BLaER1 treated with 17β-estradiol and CSF1 and Interleukin-3, amounts not matched to agents 10 nM and 100 nM (cell line): Measurements from ENCODE around the gene GIMAP5.
A peak's percentile ranks its signal among the peaks of the same experiment; 100 is the strongest.

Experiments used
- H3K27ac ChIP-seq, 11 experiments: shearing (Covaris generic); formaldehyde crosslinking; 2 replicates each; pipeline ENCODE4 v1.8.1; 2022
- H3K27me3 ChIP-seq, 11 experiments: shearing (Covaris generic); formaldehyde crosslinking; 2 replicates each; pipeline ENCODE4 v1.8.1; 2022
- H3K36me3 ChIP-seq, 11 experiments: shearing (Covaris generic); formaldehyde crosslinking; 2 replicates each; pipeline ENCODE4 v1.8.1; 2022
- H3K4me1 ChIP-seq, 10 experiments: shearing (Covaris generic); formaldehyde crosslinking; 2 replicates each; pipeline ENCODE4 v1.8.1; 2022
- H3K4me2 ChIP-seq, 11 experiments: shearing (Covaris generic); formaldehyde crosslinking; 2 replicates each; pipeline ENCODE4 v1.8.1; 2022
- H3K4me3 ChIP-seq, 10 experiments: shearing (Covaris generic); formaldehyde crosslinking; 2 replicates each; pipeline ENCODE4 v1.8.1; 2022
- H3K9ac ChIP-seq, 11 experiments: shearing (Covaris generic); formaldehyde crosslinking; 2 replicates each; pipeline ENCODE4 v1.8.1; 2022
- H3K9me3 ChIP-seq, 11 experiments: shearing (Covaris generic); formaldehyde crosslinking; replicated peaks in 1 of 11; 2 replicates each; pipeline ENCODE4 v1.8.1; 2022
- H4K20me1 ChIP-seq, 11 experiments: shearing (Covaris generic); formaldehyde crosslinking; 2 replicates each; pipeline ENCODE4 v1.8.1; 2022
- Cebpa-rat ChIP-seq, 11 experiments: shearing (Covaris generic); IDR thresholded peaks; 2 replicates each; pipeline ENCODE4 v1.8.1; 2022

The GIMAP5 gene

DNA sequence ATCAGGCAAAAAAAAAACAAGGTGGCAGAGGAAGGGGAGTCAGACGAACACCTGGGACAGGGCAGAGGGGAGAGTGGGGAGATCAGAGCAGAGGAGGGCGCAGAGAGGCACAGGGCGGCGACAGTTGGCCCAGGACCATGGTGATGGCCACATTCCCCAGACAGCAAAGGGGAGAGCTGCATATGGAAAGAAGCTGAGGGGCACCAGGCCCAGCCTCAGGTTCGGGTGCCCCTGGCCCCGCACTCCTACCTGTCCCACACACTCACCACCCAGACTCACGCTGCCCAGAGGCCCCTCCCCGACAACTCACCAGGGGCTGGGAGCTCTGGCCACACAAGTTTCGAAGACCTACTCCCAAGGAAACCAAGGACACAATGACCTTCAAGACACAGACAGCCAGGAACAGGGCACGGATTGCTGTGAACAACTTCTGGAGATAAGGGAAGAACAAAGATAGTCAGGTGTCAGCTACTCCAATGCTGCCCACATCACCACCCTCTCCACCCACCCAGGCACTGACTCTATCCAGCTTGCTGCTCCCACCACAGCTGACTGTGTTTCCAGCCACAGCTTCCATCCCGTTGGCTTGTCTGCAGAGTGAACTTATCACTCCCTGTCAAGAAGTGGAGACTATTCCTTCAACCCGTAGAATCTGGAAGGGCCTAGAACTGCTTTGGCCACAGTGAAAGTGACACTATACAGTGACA, 54.7 kb downstream of the GIMAP5 start:
- no peaks in the 10 kb centered on the region for H4K20me1 ChIP-seq
- H3K36me3 ChIP-seq: no peaks in the 10 kb centered on the region
- H3K27me3 ChIP-seq: no peaks in the 10 kb centered on the region
- peaks cover 17 to 50% (median 25%) of the 10 kb centered on the region in 10 experiments for H3K4me1 ChIP-seq
- TF ChIP-seq Cebpa-rat (IDR thresholded peaks at IDR 0.05): no peak
- H3K27ac ChIP-seq: peak overlapping the region in 1 of 11 experiments; percentile 15; a peak in 1 of 22 replicates
- no peaks in the 10 kb centered on the region; a peak in 1 of 22 replicates for H3K9me3 ChIP-seq
- no peak overlapping the region for H3K4me3 ChIP-seq
- no peak overlapping the region; a peak in 1 of 22 replicates for H3K9ac ChIP-seq
- peak overlapping the region in 1 of 11 experiments; percentile 91; a peak in 2 of 22 replicates for H3K4me2 ChIP-seq
